HepG2 (cell line): ENCODE results near the gene GGPS1. TPM values are rescaled to one million over a fixed set of nuclear protein-coding genes. Genes with fewer than 3 reads are reported as not detected.
A peak's percentile ranks its signal among the peaks of the same experiment; 100 is the strongest.

ENCODE experiments used
- ATAC-seq: fragments of 200-7000 bp; cut with Tn5 transposase; 3 replicates; pipeline ENCODE4 v1.9.1; 2020; ENCODE audit warnings: mild to moderate bottlenecking, moderate library complexity
- BruUV-seq: library from RNA; stranded (reverse); fragments of 400-500 nt; replicated peaks from 2 replicates; lab custom pipeline; 2021; lab: Mats Ljungman, UMichigan
- CTCF ChIA-PET: fragments of 300-600 bp; formaldehyde crosslinking; extraction: SDS; loops from one replicate; lab custom pipeline; 2021; ENCODE audit warnings: low total read pairs, inconsistent platforms, low intra/inter-chr PET ratio; lab: Yijun Ruan, JAX
- POLR2A ChIA-PET: fragments of 350-600 bp; sonication (Branson Sonifier 250); formaldehyde crosslinking; loops from one replicate; lab custom pipeline; 2020; ENCODE audit warnings: antibody characterized with exemption, inconsistent platforms; lab: Yijun Ruan, JAX
- DNase-seq: peaks from one replicate; pipeline ENCODE4 v3.0.0-alpha.2; 2015; ENCODE audit warnings: low spot score
- FAIRE-seq: peaks from 3 replicates; lab custom pipeline; 2011; peaks lifted over from hg19 to GRCh38; lab: Jason Lieb, UNC
- H2AFZ ChIP-seq: one replicate; pipeline ENCODE4 v1.6.1; 2011; ENCODE audit warnings: low read length, inconsistent platforms
- H3K27ac ChIP-seq: fragments of 300-600 bp; 3 replicates; pipeline ENCODE4 v1.8.0; 2011; ENCODE audit warnings: mixed run types, mild to moderate bottlenecking, mixed read lengths, low read length, inconsistent platforms; ENCODE audit not compliant: insufficient read depth; ENCODE audit errors: extremely low read length
- H3K27me3 ChIP-seq, 2 experiments: fragments of 200-600 bp in 1 of 2; 2 replicates in 1 of 2; 3 replicates in 1 of 2; pipeline versions ENCODE4 v1.6.0 to v1.8.0; 2011; ENCODE audit warnings: low read length in 2 of 2, mild to moderate bottlenecking in 2 of 2, moderate library complexity in 2 of 2, inconsistent platforms in 1 of 2; ENCODE audit not compliant: insufficient read depth in 2 of 2, control insufficient read depth in 1 of 2
- H3K36me3 ChIP-seq, 2 experiments: fragments of 200-600 bp in 1 of 2; replicated peaks in 1 of 2; 2 replicates in 1 of 2; 3 replicates in 1 of 2; pipeline versions ENCODE4 v1.5.1 to v1.8.0; 2011; ENCODE audit warnings: low read length in 2 of 2, inconsistent platforms in 1 of 2; ENCODE audit not compliant: insufficient read depth in 2 of 2, control insufficient read depth in 1 of 2
- H3K4me1 ChIP-seq: 2 replicates; pipeline ENCODE4 v1.5.1; 2012; ENCODE audit warnings: low read length, inconsistent platforms; ENCODE audit not compliant: insufficient read depth
- H3K4me2 ChIP-seq: 2 replicates; pipeline ENCODE4 v1.6.0; 2011; ENCODE audit warnings: low read depth, low read length, inconsistent platforms
- H3K4me3 ChIP-seq, 3 experiments: fragments of 200-600 bp in 1 of 3; sonication (generic), shearing (Covaris generic) in 1 of 3; replicated peaks in 1 of 3; 2 replicates each; pipeline ENCODE4 v1.5.1; 2011 to 2016; ENCODE audit warnings: low read length in 3 of 3, inconsistent platforms in 2 of 3, low read depth in 2 of 3, mild to moderate bottlenecking in 2 of 3, control low read depth in 1 of 3, mixed read lengths in 1 of 3; ENCODE audit not compliant: insufficient read depth in 1 of 3
- H3K79me2 ChIP-seq: one replicate; pipeline ENCODE4 v1.6.1; 2011; ENCODE audit warnings: low read length, inconsistent platforms; ENCODE audit not compliant: insufficient read depth
- H3K9ac ChIP-seq: 2 replicates; pipeline ENCODE4 v1.6.0; 2011; ENCODE audit warnings: mild to moderate bottlenecking, low read depth, low read length, inconsistent platforms; ENCODE audit not compliant: insufficient read depth
- H3K9me3 ChIP-seq: 2 replicates; pipeline ENCODE4 v1.5.1; 2012; ENCODE audit warnings: mild to moderate bottlenecking, low read length
- H4K20me1 ChIP-seq: 2 replicates; pipeline ENCODE4 v1.6.0; 2011; ENCODE audit warnings: inconsistent platforms, mild to moderate bottlenecking, low read length, moderate library complexity; ENCODE audit not compliant: insufficient read depth
- AHDC1 ChIP-seq: sonication (generic); formaldehyde crosslinking; IDR thresholded peaks from 2 replicates; pipeline ENCODE4 v1.5.1; 2020; ENCODE audit warnings: mild to moderate bottlenecking, missing genetic modification reagents, borderline replicate concordance
- ASH2L ChIP-seq: fragments of 300-600, 200-600 bp; sonication (generic); IDR thresholded peaks from 2 replicates; pipeline ENCODE4 v1.7.0; 2017; ENCODE audit warnings: low read depth, mild to moderate bottlenecking, moderate library complexity, mixed read lengths, low read length; ENCODE audit not compliant: insufficient read length
- CEBPG ChIP-seq: IDR thresholded peaks from 2 replicates; pipeline ENCODE4 v1.6.1; 2016
- DMAP1 ChIP-seq: IDR thresholded peaks from 2 replicates; pipeline ENCODE4 v1.6.1; 2016
- FOSL1 ChIP-seq: sonication (generic); formaldehyde crosslinking; IDR thresholded peaks from 2 replicates; pipeline ENCODE4 v1.9.0; 2021; ENCODE audit warnings: missing genetic modification reagents, borderline replicate concordance
- FOXK1 ChIP-seq: sonication (generic); formaldehyde crosslinking; IDR thresholded peaks from 2 replicates; pipeline ENCODE4 v1.4.0; 2020; ENCODE audit warnings: low read depth, missing genetic modification reagents, borderline replicate concordance
- LCORL ChIP-seq, 2 experiments: fragments of 450-650 bp in 1 of 2; sonication (generic) in 1 of 2; formaldehyde crosslinking in 1 of 2; IDR thresholded peaks; 2 replicates each; pipeline versions ENCODE4 v1.5.0 to v1.6.1; 2017 to 2020; ENCODE audit warnings: antibody characterized with exemption in 1 of 2, missing genetic modification reagents in 1 of 2
- RXRB ChIP-seq: IDR thresholded peaks from 2 replicates; pipeline ENCODE4 v1.6.1; 2016; ENCODE audit warnings: borderline replicate concordance, missing genetic modification reagents, missing compliant biosample characterization
- TRAFD1 ChIP-seq: sonication (generic); formaldehyde crosslinking; IDR thresholded peaks from 2 replicates; pipeline ENCODE4 v1.5.1; 2020; ENCODE audit warnings: missing genetic modification reagents, mild to moderate bottlenecking, borderline replicate concordance
- ZNF253 ChIP-seq: sonication (generic); formaldehyde crosslinking; IDR thresholded peaks from 2 replicates; pipeline ENCODE4 v1.8.0; 2022; ENCODE audit warnings: mild to moderate bottlenecking, missing genetic modification reagents, borderline replicate concordance
- ZNF496 ChIP-seq: sonication (generic); formaldehyde crosslinking; IDR thresholded peaks from 2 replicates; pipeline ENCODE4 v1.8.1; 2023; ENCODE audit warnings: mild to moderate bottlenecking, moderate library complexity, missing genetic modification reagents; ENCODE audit not compliant: insufficient replicate concordance
- ZNF577 ChIP-seq: sonication (generic); formaldehyde crosslinking; IDR thresholded peaks from 2 replicates; pipeline ENCODE4 v1.4.0; 2020; ENCODE audit warnings: mild to moderate bottlenecking, low read depth, missing genetic modification reagents, borderline replicate concordance
- WGBS: methylation state at CpG from one replicate; pipeline ENCODE4 v1.1.6; 2017; ENCODE audit warnings: low lambda C conversion rate; 5-methylcytosine and 5-hydroxymethylcytosine counted together
- in situ Hi-C: cut with HindIII; loops from 2 replicates; pipeline ENCODE4 v1.10.0; 2017; ENCODE audit warnings: low pct_unique_long_range_greater_than_20kb; ENCODE audit not compliant: extremely low pct_ligation_motif_present
- intact Hi-C: fragments of 100-400 bp; cut with micrococcal nuclease; formaldehyde crosslinking; loops from one replicate; pipeline ENCODE4 v1.10.0; 2022; ENCODE audit not compliant: unreplicated experiment
- polyA plus RNA-seq, 8 experiments: library from polyadenylated mRNA; depleted of rRNA in 3 of 8; stranded (reverse) in 7 of 8; unstranded in 1 of 8; fragments of >200 nt; fragmentation: Illumina TruSeq in 4 of 8; extraction: Trizol in 4 of 8; gene quantifications; 2 replicates each; pipeline versions ENCODE4 v1.2.1 to v1.2.3, GENCODE V29; 2011 to 2016; ENCODE audit warnings: low read depth in 4 of 8, missing spikeins in 1 of 8, mixed read lengths in 1 of 8; ENCODE audit not compliant: insufficient read depth in 1 of 8
- total RNA-seq, 5 experiments: library from RNA; depleted of rRNA; stranded (reverse); fragments of >200 nt; fragmentation: Illumina TruSeq; extraction: Trizol; gene quantifications; 2 replicates each; pipeline ENCODE4 v1.2.3, GENCODE V29; 2016; ENCODE audit warnings: low read depth in 1 of 5
- TF ChIP-seq, protein P1 (sequence below): sonication (generic); formaldehyde crosslinking; conservative IDR thresholded peaks from 2 replicates; pipeline ENCODE4 v1.4.0; 2020; ENCODE audit warnings: mild to moderate bottlenecking, missing genetic modification reagents, moderate library complexity

Gene GGPS1
- total and polyA plus RNA-seq, 2 of the 13 experiments (the other 11 are each of a cell fraction or from before 2014, with no cell fraction given) = 28.8 to 42.6 TPM

DNA sequence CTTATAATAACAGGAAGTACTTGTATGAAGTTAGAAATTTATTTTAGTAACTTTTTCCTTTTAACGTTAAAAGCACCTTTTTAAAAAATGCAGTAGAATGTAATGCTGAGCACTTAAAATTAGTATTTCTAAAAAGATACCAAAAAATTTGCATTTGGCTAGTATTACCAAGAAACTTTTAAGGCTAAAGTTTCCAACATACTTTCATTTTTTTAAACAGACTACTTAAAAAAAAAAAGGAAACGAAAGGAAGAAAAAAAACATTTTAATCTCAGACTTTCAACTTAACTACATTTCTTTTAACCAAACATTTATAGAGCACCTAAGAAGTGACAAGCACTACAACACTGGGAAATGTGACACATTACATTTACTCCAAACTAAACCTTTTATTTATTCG, 3.2 kb upstream of the GGPS1 start:
- ChIA-PET POLR2A (no interaction called here), CTCF (no interaction called here)
- Histone ChIP-seq H3K4me3 (peak overlapping the region; percentile 78 to 92 (median 86); a peak in 5 of 6 replicates), H3K27me3 (no peaks in the 10 kb centered on the region; a peak in 1 of 5 replicates), H3K9me3 (no peaks in the 10 kb centered on the region), H3K9ac (peak overlapping the region; percentile 93; the same call in 1 of the 2 replicates), H3K4me1 (peaks cover 59% of the 10 kb centered on the region), H3K79me2 (peaks cover 90% of the 10 kb centered on the region), H2AFZ (no peak overlapping the region), H3K27ac (no peak overlapping the region), H3K36me3 (peaks cover 0 to 2% of the 10 kb centered on the region in 2 experiments; a peak in 3 of 5 replicates), H4K20me1 (peaks cover 48% of the 10 kb centered on the region), H3K4me2 (peak overlapping the region; percentile 82)
- BruUV-seq = no TSS peak
- WGBS = 31% methylated on average over 3 of the region's 3 CpGs
- ATAC-seq (no peak), FAIRE-seq (no peak), DNase-seq (no peak)
- in situ Hi-C loops (loop anchor here (10.0 kb wide), 1 partner anchor 70 kb away; no protein-coding TSS in a partner anchor), intact Hi-C loops (no loop called here)
- no peak for TF ChIP-seq CEBPG
- TF ChIP-seq FOSL1 (CRISPR knock-in tag) = no peak
- TF ChIP-seq AHDC1 (CRISPR knock-in tag) = no peak
- TF ChIP-seq LCORL (IDR thresholded peaks at IDR 0.05) = no peak
- TF ChIP-seq LCORL (CRISPR knock-in tag; IDR thresholded peaks at IDR 0.05) = no peak
- no peak for TF ChIP-seq ZNF253 (CRISPR knock-in tag)
- TF ChIP-seq ZNF496 (CRISPR knock-in tag) = no peak
- TF ChIP-seq ZNF577 (CRISPR knock-in tag) = no peak
- no peak for TF ChIP-seq FOXK1 (CRISPR knock-in tag)
- no peak for TF ChIP-seq DMAP1
- no peak for TF ChIP-seq ASH2L
- TF ChIP-seq, protein P1, sequence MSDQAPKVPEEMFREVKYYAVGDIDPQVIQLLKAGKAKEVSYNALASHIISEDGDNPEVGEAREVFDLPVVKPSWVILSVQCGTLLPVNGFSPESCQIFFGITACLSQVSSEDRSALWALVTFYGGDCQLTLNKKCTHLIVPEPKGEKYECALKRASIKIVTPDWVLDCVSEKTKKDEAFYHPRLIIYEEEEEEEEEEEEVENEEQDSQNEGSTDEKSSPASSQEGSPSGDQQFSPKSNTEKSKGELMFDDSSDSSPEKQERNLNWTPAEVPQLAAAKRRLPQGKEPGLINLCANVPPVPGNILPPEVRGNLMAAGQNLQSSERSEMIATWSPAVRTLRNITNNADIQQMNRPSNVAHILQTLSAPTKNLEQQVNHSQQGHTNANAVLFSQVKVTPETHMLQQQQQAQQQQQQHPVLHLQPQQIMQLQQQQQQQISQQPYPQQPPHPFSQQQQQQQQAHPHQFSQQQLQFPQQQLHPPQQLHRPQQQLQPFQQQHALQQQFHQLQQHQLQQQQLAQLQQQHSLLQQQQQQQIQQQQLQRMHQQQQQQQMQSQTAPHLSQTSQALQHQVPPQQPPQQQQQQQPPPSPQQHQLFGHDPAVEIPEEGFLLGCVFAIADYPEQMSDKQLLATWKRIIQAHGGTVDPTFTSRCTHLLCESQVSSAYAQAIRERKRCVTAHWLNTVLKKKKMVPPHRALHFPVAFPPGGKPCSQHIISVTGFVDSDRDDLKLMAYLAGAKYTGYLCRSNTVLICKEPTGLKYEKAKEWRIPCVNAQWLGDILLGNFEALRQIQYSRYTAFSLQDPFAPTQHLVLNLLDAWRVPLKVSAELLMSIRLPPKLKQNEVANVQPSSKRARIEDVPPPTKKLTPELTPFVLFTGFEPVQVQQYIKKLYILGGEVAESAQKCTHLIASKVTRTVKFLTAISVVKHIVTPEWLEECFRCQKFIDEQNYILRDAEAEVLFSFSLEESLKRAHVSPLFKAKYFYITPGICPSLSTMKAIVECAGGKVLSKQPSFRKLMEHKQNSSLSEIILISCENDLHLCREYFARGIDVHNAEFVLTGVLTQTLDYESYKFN (CRISPR knock-in tag) = no peak
- no peak for TF ChIP-seq TRAFD1 (CRISPR knock-in tag)
- no peak for TF ChIP-seq RXRB (CRISPR knock-in tag)
